HG03159 (cell line): ENCODE results near the gene THSD7B.

Experiments
- ATAC-seq: cut with Tn5 transposase; IDR thresholded peaks from one replicate; pipeline ENCODE4 v1.9.1; 2021; ENCODE audit warnings: mild to moderate bottlenecking, moderate library complexity; ENCODE audit not compliant: unreplicated experiment

The THSD7B gene

GRCh38 chr2:136798766-136799165, 33.4 kb downstream of the THSD7B start:
- ATAC-seq, result no peak

GRCh38 chr2:136801661-136802060, 36.3 kb downstream of the THSD7B start:
- no peak for ATAC-seq

GRCh38 chr2:136809998-136810397, 44.7 kb downstream of the THSD7B start:
- ATAC-seq, result no peak

GRCh38 chr2:136818839-136819238, 53.5 kb downstream of the THSD7B start:
- ATAC-seq, result no peak

GRCh38 chr2:136823291-136823690, 57.9 kb downstream of the THSD7B start:
- no peak for ATAC-seq

GRCh38 chr2:136828162-136828561, 62.8 kb downstream of the THSD7B start:
- ATAC-seq, result no peak

- no peak for ATAC-seq
Measured at GRCh38 chr2:136828774-136829173, 63.4 kb downstream of the THSD7B start.

GRCh38 chr2:136844546-136844945, 79.2 kb downstream of the THSD7B start:
- no peak for ATAC-seq

GRCh38 chr2:136858656-136859055, 93.3 kb downstream of the THSD7B start:
- no peak for ATAC-seq

- ATAC-seq, result no peak
Measured at GRCh38 chr2:136860443-136860958, 95.2 kb downstream of the THSD7B start.

GRCh38 chr2:136863468-136863867, 98.1 kb downstream of the THSD7B start:
- ATAC-seq, result no peak

GRCh38 chr2:136863874-136864273, 98.5 kb downstream of the THSD7B start:
- ATAC-seq, result no peak

- ATAC-seq, result no peak
Measured at GRCh38 chr2:136871424-136871823, 106.1 kb downstream of the THSD7B start.

- ATAC-seq, result no peak
Measured at GRCh38 chr2:136874258-136874657, 108.9 kb downstream of the THSD7B start.

- no peak for ATAC-seq
Measured at GRCh38 chr2:136891100-136891499, 125.8 kb downstream of the THSD7B start.

- ATAC-seq, result no peak
Measured at GRCh38 chr2:136894007-136894634, 128.8 kb downstream of the THSD7B start.

- ATAC-seq, result no peak
Measured at GRCh38 chr2:136901732-136902131, 136.4 kb downstream of the THSD7B start.

- no peak for ATAC-seq
Measured at GRCh38 chr2:136905779-136906178, 140.4 kb downstream of the THSD7B start.

GRCh38 chr2:136909777-136910176, 144.4 kb downstream of the THSD7B start:
- no peak for ATAC-seq

- no peak for ATAC-seq
Measured at GRCh38 chr2:136916131-136916530, 150.8 kb downstream of the THSD7B start.

- ATAC-seq, result no peak
Measured at GRCh38 chr2:136917411-136917881, 152.1 kb downstream of the THSD7B start.

GRCh38 chr2:136919682-136920081, 154.3 kb downstream of the THSD7B start:
- no peak for ATAC-seq
